K562 (cell line): ENCODE measurements around the gene MLXIPL. TPM values are rescaled to one million over a fixed set of nuclear protein-coding genes. Genes with fewer than 3 reads are reported as not detected.
A peak's percentile ranks its signal among the peaks of the same experiment; 100 is the strongest.

Experiments
- CREB3L1 ChIP-seq: fragments of 450-650 bp; IDR thresholded peaks from 2 replicates; pipeline ENCODE4 v1.6.1; 2014; ENCODE audit warnings: low read depth, mild to moderate bottlenecking, moderate library complexity, borderline replicate concordance
- DPF2 ChIP-seq: fragments of 450-650 bp; IDR thresholded peaks from 2 replicates; pipeline ENCODE4 v1.6.1; 2016
- FOXA3 ChIP-seq, 2 experiments: fragments of 450-650 bp in 1 of 2; sonication (generic) in 1 of 2; formaldehyde crosslinking; IDR thresholded peaks in 1 of 2; conservative IDR thresholded peaks in 1 of 2; 2 replicates each; pipeline versions ENCODE4 v1.4.0 to v1.8.0; 2020 to 2022; ENCODE audit warnings: mild to moderate bottlenecking in 2 of 2, missing genetic modification reagents in 1 of 2
- HDAC2 ChIP-seq: fragments of 450-650 bp; IDR thresholded peaks from 2 replicates; pipeline ENCODE4 v1.6.1; 2016; ENCODE audit warnings: mild to moderate bottlenecking
- HES1 ChIP-seq: fragments of 450-650 bp; IDR thresholded peaks from 2 replicates; pipeline ENCODE4 v1.6.1; 2016; ENCODE audit warnings: low read depth, mild to moderate bottlenecking, moderate library complexity
- HINFP ChIP-seq: fragments of 450-650 bp; conservative IDR thresholded peaks from 2 replicates; pipeline ENCODE4 v1.6.1; 2016; ENCODE audit warnings: missing genetic modification characterization, low read depth, mild to moderate bottlenecking, control low read depth, missing compliant biosample characterization
- KAT2B ChIP-seq: IDR thresholded peaks from one replicate; pipeline ENCODE4 v1.6.1; 2012; ENCODE audit warnings: low read depth, mild to moderate bottlenecking, control low read depth, inconsistent platforms, low read length, moderate library complexity
- L3MBTL2 ChIP-seq: fragments of 450-650 bp; IDR thresholded peaks from 2 replicates; pipeline ENCODE4 v1.6.1; 2016; ENCODE audit warnings: mild to moderate bottlenecking, moderate library complexity
- LCOR ChIP-seq: sonication (generic); formaldehyde crosslinking; IDR thresholded peaks from 2 replicates; pipeline ENCODE4 v1.8.0; 2022; ENCODE audit warnings: mild to moderate bottlenecking, missing genetic modification reagents
- MITF ChIP-seq: IDR thresholded peaks from 2 replicates; pipeline ENCODE4 v1.6.1; 2014; ENCODE audit warnings: antibody characterized with exemption
- NCOA6 ChIP-seq: fragments of 450-650 bp; IDR thresholded peaks from 2 replicates; pipeline ENCODE4 v1.6.1; 2017; ENCODE audit warnings: mild to moderate bottlenecking
- NR1H2 ChIP-seq: sonication (generic); formaldehyde crosslinking; IDR thresholded peaks from 2 replicates; pipeline ENCODE4 v1.4.0; 2020; ENCODE audit warnings: mild to moderate bottlenecking, missing genetic modification reagents
- NR2C1 ChIP-seq, 2 experiments: fragments of 450-650 bp; IDR thresholded peaks; 2 replicates each; pipeline ENCODE4 v1.6.1; 2017; ENCODE audit warnings: mild to moderate bottlenecking in 2 of 2, antibody characterized with exemption in 1 of 2, inconsistent platforms in 1 of 2, missing compliant biosample characterization in 1 of 2, missing genetic modification characterization in 1 of 2
- PBX2 ChIP-seq, 2 experiments: IDR thresholded peaks in 1 of 2; conservative IDR thresholded peaks in 1 of 2; 2 replicates each; pipeline ENCODE4 v1.6.1; 2016; ENCODE audit warnings: low read depth in 2 of 2, mild to moderate bottlenecking in 1 of 2, missing compliant biosample characterization in 1 of 2, missing genetic modification characterization in 1 of 2, moderate library complexity in 1 of 2
- PTTG1 ChIP-seq: fragments of 450-650 bp; IDR thresholded peaks from 2 replicates; pipeline ENCODE4 v1.6.1; 2016; ENCODE audit warnings: low read depth, mild to moderate bottlenecking, missing genetic modification characterization, missing compliant biosample characterization
- SMARCE1 ChIP-seq: fragments of 450-650 bp; IDR thresholded peaks from 2 replicates; pipeline ENCODE4 v1.7.1; 2016; ENCODE audit warnings: mild to moderate bottlenecking
- STAT5A ChIP-seq: IDR thresholded peaks from 2 replicates; pipeline ENCODE4 v1.6.1; 2012; ENCODE audit warnings: low read length, inconsistent platforms, borderline replicate concordance
- TAF15 ChIP-seq: fragments of 200-400 bp; formaldehyde crosslinking; IDR thresholded peaks from 2 replicates; pipeline ENCODE4 v1.6.1; 2017; ENCODE audit warnings: mild to moderate bottlenecking, low read depth, low read length, moderate library complexity
- TBP ChIP-seq: optimal IDR thresholded peaks from 2 replicates; pipeline ENCODE3; 2011; ENCODE audit warnings: low read depth, low read length, improper control_type of control experiment
- ZBTB8A ChIP-seq: fragments of 450-650 bp; IDR thresholded peaks from 2 replicates; pipeline ENCODE4 v1.6.1; 2018; ENCODE audit warnings: mild to moderate bottlenecking, moderate library complexity; ENCODE audit not compliant: partially characterized antibody
- ZNF668 ChIP-seq: fragments of 250-450 bp; sonication (Bioruptor Pico); IDR thresholded peaks from 2 replicates; pipeline ENCODE4 v1.8.0; 2022; ENCODE audit warnings: mild to moderate bottlenecking, inconsistent platforms
- polyA plus RNA-seq, 8 experiments: library from polyadenylated mRNA; depleted of rRNA in 4 of 8; stranded (reverse) in 5 of 8; unstranded in 3 of 8; fragments of >200 nt; fragmentation: Nextera tagmentation in 2 of 8; fragmentation: Illumina TruSeq in 1 of 8; extraction: Ambion mirVana in 2 of 8; extraction: Trizol in 1 of 8; gene quantifications; 2 replicates each; pipeline versions ENCODE4 v1.2.1 to v1.2.3, GENCODE V29; 2011 to 2014; ENCODE audit warnings: inconsistent platforms in 1 of 8, missing spikeins in 1 of 8
- total RNA-seq, 7 experiments: library from RNA; depleted of rRNA in 6 of 7; stranded (reverse); fragments of >200 nt in 6 of 7; fragmentation: Illumina TruSeq in 2 of 7; extraction: Trizol in 2 of 7; gene quantifications; 2 replicates each; pipeline versions ENCODE4 v1.2.1 to v1.2.3, GENCODE V29; 2011 to 2021; ENCODE audit warnings: low replicate concordance in 1 of 7

The MLXIPL gene
- total and polyA plus RNA-seq, 9 of the 15 experiments (the other 6 are each of a cell fraction or from before 2014, with no cell fraction given): 0.11 to 18.4 (median 1.4) TPM

GRCh38 chr7:73572767-73573186 lies 51.5 kb downstream of the MLXIPL start (continued):
- TF ChIP-seq HINFP (no peak), KAT2B (no peak), TBP (peak; percentile 59), PTTG1 (tag) (no peak), PBX2 (CRISPR knock-in tag; IDR thresholded peaks at IDR 0.05; ENCODE audit: low read depth) (no peak), PBX2 (tag; conservative IDR thresholded peaks at IDR 0.05; ENCODE audit: low read depth) (peak; percentile 61), HES1 (no peak), STAT5A (0 out of 2 replicates have a peak, but pooled peaks have one; percentile 37), L3MBTL2 (peak; percentile 59; the same call in 1 of the 2 replicates), LCOR (CRISPR knock-in tag) (peak; percentile 66; the same call in 1 of the 2 replicates), NCOA6 (no peak), SMARCE1 (peak; percentile 30; the same call in 1 of the 2 replicates), ZBTB8A (no peak), FOXA3 (CRISPR knock-in tag; conservative IDR thresholded peaks at IDR 0.05 in 1 of 2, IDR thresholded peaks at IDR 0.05 in 1 of 2) (no peak), HDAC2 (peak; percentile 73; the same call in 1 of the 2 replicates), ZNF668 (CRISPR knock-in tag) (no peak), DPF2 (peak; percentile 82), NR2C1 (IDR thresholded peaks at IDR 0.05) (peak; percentile 93), NR2C1 (tag; IDR thresholded peaks at IDR 0.05) (peak; percentile 95), CREB3L1 (no peak), TAF15 (no peak), MITF (0 out of 2 replicates have a peak, but pooled peaks have one; percentile 56), NR1H2 (CRISPR knock-in tag) (0 out of 2 replicates have a peak, but pooled peaks have one; percentile 51)
